Ovary (tissue), 3 donors: Measurements from ENCODE around the gene KANSL1L.

Source experiments
- EP300 ChIP-seq: sonication (generic); formaldehyde crosslinking; IDR thresholded peaks from one replicate; pipeline ENCODE4 v1.6.1; 2017; ENCODE audit warnings: antibody characterized with exemption
- TF ChIP-seq, protein P1 (sequence below), 3 donors: fragments of 450-650 bp in 2 of 3; fragments of 200-600 bp in 1 of 3; IDR thresholded peaks; one replicate each; pipeline versions ENCODE4 v1.5.1 to v1.8.0; 2016 to 2022; ENCODE audit warnings: antibody characterized with exemption in 3 of 3, mild to moderate bottlenecking in 1 of 3
- donor health status: DM: no; HTN: no; CAD: no.

DNA sequence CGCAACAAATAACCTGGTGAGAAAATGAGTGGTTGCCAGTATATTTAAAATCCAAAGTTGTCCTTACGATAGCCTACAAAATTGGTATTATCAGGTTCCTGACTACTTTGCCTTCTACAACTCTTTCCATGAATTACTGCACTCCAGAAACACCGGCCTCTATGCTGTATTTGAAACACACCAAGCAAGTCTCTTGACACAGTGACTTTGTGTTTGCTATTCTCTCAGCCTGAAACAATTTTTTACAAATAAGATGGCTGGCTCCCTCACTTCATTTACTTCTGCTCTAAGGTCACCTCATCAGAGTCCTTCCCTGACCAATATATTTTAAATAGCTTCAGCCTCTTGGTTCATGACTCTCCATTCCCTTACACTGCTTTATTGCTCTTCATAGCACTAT, 12.2 kb downstream of the KANSL1L start:
- no peak for TF ChIP-seq EP300
- TF ChIP-seq, protein P1, sequence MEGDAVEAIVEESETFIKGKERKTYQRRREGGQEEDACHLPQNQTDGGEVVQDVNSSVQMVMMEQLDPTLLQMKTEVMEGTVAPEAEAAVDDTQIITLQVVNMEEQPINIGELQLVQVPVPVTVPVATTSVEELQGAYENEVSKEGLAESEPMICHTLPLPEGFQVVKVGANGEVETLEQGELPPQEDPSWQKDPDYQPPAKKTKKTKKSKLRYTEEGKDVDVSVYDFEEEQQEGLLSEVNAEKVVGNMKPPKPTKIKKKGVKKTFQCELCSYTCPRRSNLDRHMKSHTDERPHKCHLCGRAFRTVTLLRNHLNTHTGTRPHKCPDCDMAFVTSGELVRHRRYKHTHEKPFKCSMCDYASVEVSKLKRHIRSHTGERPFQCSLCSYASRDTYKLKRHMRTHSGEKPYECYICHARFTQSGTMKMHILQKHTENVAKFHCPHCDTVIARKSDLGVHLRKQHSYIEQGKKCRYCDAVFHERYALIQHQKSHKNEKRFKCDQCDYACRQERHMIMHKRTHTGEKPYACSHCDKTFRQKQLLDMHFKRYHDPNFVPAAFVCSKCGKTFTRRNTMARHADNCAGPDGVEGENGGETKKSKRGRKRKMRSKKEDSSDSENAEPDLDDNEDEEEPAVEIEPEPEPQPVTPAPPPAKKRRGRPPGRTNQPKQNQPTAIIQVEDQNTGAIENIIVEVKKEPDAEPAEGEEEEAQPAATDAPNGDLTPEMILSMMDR (IDR thresholded peaks at IDR 0.05), result no peak
